ENCODE results near the gene KCNQ1. TPM values are rescaled to one million over a fixed set of nuclear protein-coding genes. Genes with fewer than 3 reads are reported as not detected.

KCNQ1 gene
- total RNA-seq, 1 experiment from 2014 or later, result 2.3 TPM

- Histone ChIP-seq H3K79me1 (ENCODE audit: insufficient read depth, low read depth, low read length, poor library complexity, severe bottlenecking) (no peaks in the 10 kb centered on the region), H3K18ac (ENCODE audit: insufficient read length, low read depth, low read length) (no peak overlapping the region), H2BK120ac (ENCODE audit: low read depth, low read length, poor library complexity, severe bottlenecking) (no peak overlapping the region), H3K23me2 (ENCODE audit: insufficient read length, low read depth, low read length, poor library complexity, severe bottlenecking) (no peaks in the 10 kb centered on the region), H4K5ac (ENCODE audit: insufficient read length, low read depth, low read length) (no peak overlapping the region), H3K4me1 (ENCODE audit: insufficient read depth, low read length) (no peaks in the 10 kb centered on the region), H2BK12ac (ENCODE audit: insufficient read length, low read depth, low read length) (no peak overlapping the region), H2AFZ (ENCODE audit: low read length) (no peak overlapping the region), H3K4ac (ENCODE audit: low read depth, low read length) (no peak overlapping the region), H3K9ac (ENCODE audit: extremely low read depth, insufficient read length, low read length) (no peak overlapping the region), H2AK5ac (ENCODE audit: insufficient read length, low read length) (no peak overlapping the region), H3K27me3 (ENCODE audit: insufficient read depth, low read length) (peaks cover 32% of the 10 kb centered on the region; the same call in 1 of the 2 replicates), H4K8ac (replicated peaks; ENCODE audit: insufficient read length, low read depth, low read length) (no peak overlapping the region), H2BK20ac (ENCODE audit: low read depth, low read length, poor library complexity, severe bottlenecking) (no peak overlapping the region), H3K14ac (ENCODE audit: insufficient read depth, low read length) (no peak overlapping the region), H3K4me2 (ENCODE audit: insufficient read depth, insufficient read length, low read length) (no peak overlapping the region), H3K56ac (ENCODE audit: insufficient read length, low read depth, low read length) (no peak overlapping the region), H3K79me2 (ENCODE audit: insufficient read depth, low read length) (no peaks in the 10 kb centered on the region), H3K27ac (ENCODE audit: insufficient read length, low read depth, low read length) (no peak overlapping the region), H3K23ac (ENCODE audit: insufficient read length, low read depth, low read length) (no peak overlapping the region), H4K91ac (ENCODE audit: insufficient read length, low read depth, low read length) (no peak overlapping the region), H3K9me3 (ENCODE audit: control insufficient read depth, low read depth, low read length) (peaks cover 5% of the 10 kb centered on the region), H4K20me1 (ENCODE audit: control insufficient read depth, insufficient read depth, insufficient read length) (peaks cover 3% of the 10 kb centered on the region), H2BK15ac (ENCODE audit: low read depth, low read length) (no peak overlapping the region), H2BK5ac (ENCODE audit: insufficient read length, low read length) (no peak overlapping the region), H3T11ph (ENCODE audit: low read length) (no peak overlapping the region)
- Mint-ChIP-seq H3K36me3 (ENCODE audit: insufficient read depth in 1 of 3, low read depth in 3 of 3) (peaks cover 2 to 5% (median 4%) of the 10 kb centered on the region in 3 experiments; a peak in 4 of 7 replicates), H3K9me3 (peaks cover 42 to 48% of the 10 kb centered on the region in 2 experiments), H3K27ac (no peak overlapping the region), H3K27me3 (ENCODE audit: low read depth) (peaks cover 97% of the 10 kb centered on the region), H3K4me1 (peaks cover 2% of the 10 kb centered on the region in 2 experiments; a peak in 3 of 4 replicates), H3K4me3 (no peak overlapping the region)
- TF ChIP-seq, protein P1, sequence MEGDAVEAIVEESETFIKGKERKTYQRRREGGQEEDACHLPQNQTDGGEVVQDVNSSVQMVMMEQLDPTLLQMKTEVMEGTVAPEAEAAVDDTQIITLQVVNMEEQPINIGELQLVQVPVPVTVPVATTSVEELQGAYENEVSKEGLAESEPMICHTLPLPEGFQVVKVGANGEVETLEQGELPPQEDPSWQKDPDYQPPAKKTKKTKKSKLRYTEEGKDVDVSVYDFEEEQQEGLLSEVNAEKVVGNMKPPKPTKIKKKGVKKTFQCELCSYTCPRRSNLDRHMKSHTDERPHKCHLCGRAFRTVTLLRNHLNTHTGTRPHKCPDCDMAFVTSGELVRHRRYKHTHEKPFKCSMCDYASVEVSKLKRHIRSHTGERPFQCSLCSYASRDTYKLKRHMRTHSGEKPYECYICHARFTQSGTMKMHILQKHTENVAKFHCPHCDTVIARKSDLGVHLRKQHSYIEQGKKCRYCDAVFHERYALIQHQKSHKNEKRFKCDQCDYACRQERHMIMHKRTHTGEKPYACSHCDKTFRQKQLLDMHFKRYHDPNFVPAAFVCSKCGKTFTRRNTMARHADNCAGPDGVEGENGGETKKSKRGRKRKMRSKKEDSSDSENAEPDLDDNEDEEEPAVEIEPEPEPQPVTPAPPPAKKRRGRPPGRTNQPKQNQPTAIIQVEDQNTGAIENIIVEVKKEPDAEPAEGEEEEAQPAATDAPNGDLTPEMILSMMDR (conservative IDR thresholded peaks at IDR 0.05), result no peak
- DNase-seq, result no peak
- no CpG with 5 or more reads among the region's 3 CpGs for WGBS (ENCODE audit: extremely low coverage, insufficient read length, low lambda C conversion rate)
Measured at GRCh38 chr11:2595204-2595603, 150.4 kb downstream of the KCNQ1 start.

Measured in H9 (cell line).